Measurements from ENCODE around the gene WDR17. TPM values are rescaled to one million over a fixed set of nuclear protein-coding genes. Genes with fewer than 3 reads are reported as not detected.
A peak's percentile ranks its signal among the peaks of the same experiment; 100 is the strongest.

WDR17 gene
- total RNA-seq, 1 donor from 2014 or later, result 1.8 TPM

DNA sequence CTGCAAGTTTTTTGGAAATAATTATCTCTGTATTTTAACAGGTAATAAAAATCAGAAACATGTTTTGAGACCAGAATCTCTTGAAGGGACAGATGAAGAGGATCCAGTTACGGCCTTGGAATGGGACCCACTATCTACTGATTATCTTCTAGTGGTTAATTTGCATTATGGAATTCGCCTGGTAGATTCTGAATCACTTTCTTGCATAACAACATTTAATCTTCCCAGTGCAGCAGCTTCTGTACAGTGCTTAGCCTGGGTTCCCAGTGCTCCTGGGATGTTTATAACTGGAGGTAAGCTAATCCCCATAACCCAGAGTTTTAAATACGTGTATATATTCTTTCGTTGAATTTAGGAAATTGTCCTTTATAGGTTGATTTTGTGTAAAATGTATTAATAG, 59.4 kb downstream of the WDR17 start:
- Histone ChIP-seq H4K20me1 (ENCODE audit: insufficient read depth, low read length) (no peaks in the 10 kb centered on the region), H3K36me3 (ENCODE audit: insufficient read depth, low read length) (no peaks in the 10 kb centered on the region), H3K27me3 (ENCODE audit: insufficient read depth, low read length) (no peaks in the 10 kb centered on the region), H3K9me3 (ENCODE audit: insufficient read depth, low read depth, low read length) (no peaks in the 10 kb centered on the region), H3K9ac (ENCODE audit: low read length) (no peak overlapping the region), H3K4me1 (ENCODE audit: insufficient read depth, low read length) (no peaks in the 10 kb centered on the region), H2AFZ (ENCODE audit: low read depth, low read length) (no peak overlapping the region), H3K27ac (ENCODE audit: low read depth, low read length) (no peak overlapping the region), H3K4me3 (ENCODE audit: insufficient read depth, low read depth, low read length) (no peak overlapping the region), H3K79me2 (ENCODE audit: insufficient read depth, low read length) (no peaks in the 10 kb centered on the region), H3K4me2 (ENCODE audit: low read length) (no peak overlapping the region)
- TF ChIP-seq CTCF (IDR thresholded peaks at IDR 0.05; ENCODE audit: insufficient read depth, low read depth, low read length) (no peak), EZH2 (IDR thresholded peaks at IDR 0.05; ENCODE audit: insufficient read depth, low read length) (no peak)
- no peaks in the 10 kb centered on the region for H3K4me1 Mint-ChIP-seq (ENCODE audit: low read depth, unreplicated experiment)
- no peak overlapping the region for H3K27ac Mint-ChIP-seq (ENCODE audit: unreplicated experiment)
- no peaks in the 10 kb centered on the region for H3K27me3 Mint-ChIP-seq (ENCODE audit: low read depth, unreplicated experiment)
- H3K36me3 Mint-ChIP-seq (ENCODE audit: low read depth, unreplicated experiment), result no peaks in the 10 kb centered on the region
- no peaks in the 10 kb centered on the region for H3K9me3 Mint-ChIP-seq (ENCODE audit: unreplicated experiment)
- H3K4me3 Mint-ChIP-seq (ENCODE audit: unreplicated experiment), result no peak overlapping the region
- DNase-seq (ENCODE audit: low read depth), result peak; percentile 23
- no peak for FAIRE-seq

GRCh38 chr4:176134670-176135069, 69.0 kb downstream of the WDR17 start:
- H3K4me2 ChIP-seq (ENCODE audit: low read length), result no peak overlapping the region
- H3K9ac ChIP-seq (ENCODE audit: low read length), result no peak overlapping the region
- H3K4me3 ChIP-seq (ENCODE audit: insufficient read depth, low read depth, low read length), result no peak overlapping the region
- no peaks in the 10 kb centered on the region for H3K36me3 ChIP-seq (ENCODE audit: insufficient read depth, low read length)
- TF ChIP-seq EZH2 (IDR thresholded peaks at IDR 0.05; ENCODE audit: insufficient read depth, low read length) (no peak), CTCF (IDR thresholded peaks at IDR 0.05; ENCODE audit: insufficient read depth, low read depth, low read length) (no peak)
- H3K27me3 ChIP-seq (ENCODE audit: insufficient read depth, low read length), result no peaks in the 10 kb centered on the region
- no peak overlapping the region for H3K27ac ChIP-seq (ENCODE audit: low read depth, low read length)
- no peak overlapping the region for H3K4me3 Mint-ChIP-seq (ENCODE audit: unreplicated experiment)
- H3K79me2 ChIP-seq (ENCODE audit: insufficient read depth, low read length), result no peaks in the 10 kb centered on the region
- no peak overlapping the region for H2AFZ ChIP-seq (ENCODE audit: low read depth, low read length)
- no peaks in the 10 kb centered on the region for H3K9me3 ChIP-seq (ENCODE audit: insufficient read depth, low read depth, low read length)
- H4K20me1 ChIP-seq (ENCODE audit: insufficient read depth, low read length), result no peaks in the 10 kb centered on the region
- no peaks in the 10 kb centered on the region for H3K27me3 Mint-ChIP-seq (ENCODE audit: low read depth, unreplicated experiment)
- FAIRE-seq, result no peak
- H3K4me1 ChIP-seq (ENCODE audit: insufficient read depth, low read length), result no peaks in the 10 kb centered on the region
- peaks cover 5% of the 10 kb centered on the region for H3K4me1 Mint-ChIP-seq (ENCODE audit: low read depth, unreplicated experiment)
- no peaks in the 10 kb centered on the region for H3K36me3 Mint-ChIP-seq (ENCODE audit: low read depth, unreplicated experiment)
- H3K9me3 Mint-ChIP-seq (ENCODE audit: unreplicated experiment), result no peaks in the 10 kb centered on the region
- no peak for DNase-seq (ENCODE audit: low read depth)
- H3K27ac Mint-ChIP-seq (ENCODE audit: unreplicated experiment), result no peak overlapping the region

- Histone ChIP-seq H3K4me3 (ENCODE audit: insufficient read depth, low read depth, low read length) (no peak overlapping the region), H3K9ac (ENCODE audit: low read length) (no peak overlapping the region), H2AFZ (ENCODE audit: low read depth, low read length) (no peak overlapping the region), H3K36me3 (ENCODE audit: insufficient read depth, low read length) (no peaks in the 10 kb centered on the region), H3K9me3 (ENCODE audit: insufficient read depth, low read depth, low read length) (no peaks in the 10 kb centered on the region), H3K27me3 (ENCODE audit: insufficient read depth, low read length) (no peaks in the 10 kb centered on the region), H3K4me1 (ENCODE audit: insufficient read depth, low read length) (no peaks in the 10 kb centered on the region), H4K20me1 (ENCODE audit: insufficient read depth, low read length) (no peaks in the 10 kb centered on the region), H3K79me2 (ENCODE audit: insufficient read depth, low read length) (no peaks in the 10 kb centered on the region), H3K4me2 (ENCODE audit: low read length) (no peak overlapping the region), H3K27ac (ENCODE audit: low read depth, low read length) (no peak overlapping the region)
- Mint-ChIP-seq H3K4me3 (ENCODE audit: unreplicated experiment) (no peak overlapping the region), H3K36me3 (ENCODE audit: low read depth, unreplicated experiment) (no peaks in the 10 kb centered on the region), H3K4me1 (ENCODE audit: low read depth, unreplicated experiment) (peaks cover 5% of the 10 kb centered on the region), H3K9me3 (ENCODE audit: unreplicated experiment) (no peaks in the 10 kb centered on the region), H3K27me3 (ENCODE audit: low read depth, unreplicated experiment) (no peaks in the 10 kb centered on the region), H3K27ac (ENCODE audit: unreplicated experiment) (no peak overlapping the region)
- DNase-seq (ENCODE audit: low read depth) (peak; percentile 46), FAIRE-seq (no peak)
- TF ChIP-seq EZH2 (IDR thresholded peaks at IDR 0.05; ENCODE audit: insufficient read depth, low read length) (no peak), CTCF (IDR thresholded peaks at IDR 0.05; ENCODE audit: insufficient read depth, low read depth, low read length) (no peak)
Measured at GRCh38 chr4:176137631-176138030, 72.0 kb downstream of the WDR17 start.
